Gastrocnemius medialis (tissue), 4 donors: ENCODE data around the gene SF3B3.

Experiments
- POLR2A ChIP-seq, 2 donors: fragments of 450-650 bp; IDR thresholded peaks; one replicate each; pipeline ENCODE4 v1.6.1; 2017; ENCODE audit warnings: antibody characterized with exemption in 2 of 2, mild to moderate bottlenecking in 2 of 2, moderate library complexity in 2 of 2
- TF ChIP-seq, protein P1 (sequence below), 5 experiments: fragments of 450-650 bp in 3 of 5; fragments of 200-600 bp in 2 of 5; sonication (generic) in 2 of 5; IDR thresholded peaks in 4 of 5; conservative IDR thresholded peaks in 1 of 5; 1 replicate in 4 of 5; 2 replicates in 1 of 5; pipeline ENCODE4 v1.5.1; 2016 to 2019; ENCODE audit warnings: antibody characterized with exemption in 5 of 5, mild to moderate bottlenecking in 3 of 5, moderate library complexity in 3 of 5

DNA sequence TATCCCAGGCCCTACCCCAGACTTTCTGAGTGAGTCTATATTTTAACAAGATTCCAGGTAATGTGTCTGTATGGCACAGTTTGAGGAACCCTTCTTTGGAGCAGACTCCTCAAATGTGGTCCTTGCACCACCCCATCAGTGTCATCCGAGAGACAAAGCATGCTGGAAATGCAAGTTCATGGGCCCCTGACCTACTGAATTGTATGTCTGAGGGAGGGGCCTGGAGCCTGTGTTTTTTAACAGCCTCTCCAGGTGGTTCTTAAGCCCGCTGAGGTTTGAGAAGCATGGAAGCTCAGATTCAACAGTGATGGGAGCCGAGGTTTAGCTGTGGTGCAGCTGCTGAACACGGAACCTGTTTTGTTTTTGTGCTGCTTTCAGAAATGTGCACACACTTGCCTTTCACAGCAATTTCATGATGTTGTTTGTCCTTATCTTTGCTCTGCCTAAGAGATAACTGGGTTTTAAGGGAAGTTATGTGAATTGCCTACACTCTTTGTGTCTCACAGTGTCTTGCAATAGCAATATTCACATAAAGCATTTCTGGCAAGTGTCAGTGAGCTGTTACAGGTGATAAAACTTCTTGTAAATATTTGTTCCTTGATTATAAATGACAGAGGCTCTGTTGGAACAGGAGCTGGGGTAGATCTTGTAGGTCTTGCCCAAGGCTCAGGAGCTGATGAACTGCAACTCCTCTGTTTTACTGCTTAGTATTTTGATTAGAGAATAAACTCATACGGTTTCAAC, 90.8 kb downstream of the SF3B3 start:
- TF ChIP-seq, protein P1, sequence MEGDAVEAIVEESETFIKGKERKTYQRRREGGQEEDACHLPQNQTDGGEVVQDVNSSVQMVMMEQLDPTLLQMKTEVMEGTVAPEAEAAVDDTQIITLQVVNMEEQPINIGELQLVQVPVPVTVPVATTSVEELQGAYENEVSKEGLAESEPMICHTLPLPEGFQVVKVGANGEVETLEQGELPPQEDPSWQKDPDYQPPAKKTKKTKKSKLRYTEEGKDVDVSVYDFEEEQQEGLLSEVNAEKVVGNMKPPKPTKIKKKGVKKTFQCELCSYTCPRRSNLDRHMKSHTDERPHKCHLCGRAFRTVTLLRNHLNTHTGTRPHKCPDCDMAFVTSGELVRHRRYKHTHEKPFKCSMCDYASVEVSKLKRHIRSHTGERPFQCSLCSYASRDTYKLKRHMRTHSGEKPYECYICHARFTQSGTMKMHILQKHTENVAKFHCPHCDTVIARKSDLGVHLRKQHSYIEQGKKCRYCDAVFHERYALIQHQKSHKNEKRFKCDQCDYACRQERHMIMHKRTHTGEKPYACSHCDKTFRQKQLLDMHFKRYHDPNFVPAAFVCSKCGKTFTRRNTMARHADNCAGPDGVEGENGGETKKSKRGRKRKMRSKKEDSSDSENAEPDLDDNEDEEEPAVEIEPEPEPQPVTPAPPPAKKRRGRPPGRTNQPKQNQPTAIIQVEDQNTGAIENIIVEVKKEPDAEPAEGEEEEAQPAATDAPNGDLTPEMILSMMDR (IDR thresholded peaks at IDR 0.05 in 4 of 5, conservative IDR thresholded peaks at IDR 0.05 in 1 of 5) = no peak
- no peak for TF ChIP-seq POLR2A (IDR thresholded peaks at IDR 0.05)
